Tibial artery (tissue), 4 donors: ENCODE data around the gene ACBD5.

Source experiments
- DNase-seq, 2 donors: peaks; one replicate each; pipeline ENCODE4 v3.0.0-alpha.2; 2019
- H3K27ac ChIP-seq, 2 donors: fragments of 200-600 bp; sonication (generic) in 1 of 2; 1 replicate in 1 of 2; 2 replicates in 1 of 2; pipeline ENCODE4 v1.5.1; 2018 to 2019; ENCODE audit warnings: mild to moderate bottlenecking in 1 of 2
- H3K27me3 ChIP-seq, 2 donors: fragments of 200-600 bp; sonication (generic) in 1 of 2; one replicate each; pipeline versions ENCODE4 v1.5.1 to v1.6.0; 2016 to 2019
- H3K36me3 ChIP-seq, 3 donors: fragments of 200-600 bp; sonication (generic) in 2 of 3; one replicate each; pipeline ENCODE4 v1.5.1; 2016 to 2019; ENCODE audit warnings: mild to moderate bottlenecking in 2 of 3
- H3K4me1 ChIP-seq, 4 donors: fragments of 200-600 bp; sonication (generic) in 2 of 4; 1 replicate in 3 of 4; 2 replicates in 1 of 4; pipeline ENCODE4 v1.5.1; 2016 to 2019
- H3K4me3 ChIP-seq, 2 donors: fragments of 200-600 bp; sonication (generic) in 1 of 2; 1 replicate in 1 of 2; 2 replicates in 1 of 2; pipeline ENCODE4 v1.5.1; 2018 to 2019; ENCODE audit warnings: mild to moderate bottlenecking in 2 of 2
- H3K9me3 ChIP-seq, 3 donors: fragments of 200-600 bp; sonication (generic) in 1 of 3; one replicate each; pipeline ENCODE4 v1.5.1; 2016 to 2019
- CTCF ChIP-seq, 2 experiments: fragments of 200-600 bp in 1 of 2; fragments of 450-650 bp in 1 of 2; IDR thresholded peaks; one replicate each; pipeline ENCODE4 v1.5.1; 2017 to 2019; ENCODE audit warnings: antibody characterized with exemption in 2 of 2, mild to moderate bottlenecking in 1 of 2, moderate library complexity in 1 of 2
- intact Hi-C: fragments of 100-400 bp; cut with DNase I; formaldehyde crosslinking; loops from one replicate; pipeline ENCODE4 v1.15.0; 2023; ENCODE audit warnings: low total_unique reads

Gene ACBD5

DNA sequence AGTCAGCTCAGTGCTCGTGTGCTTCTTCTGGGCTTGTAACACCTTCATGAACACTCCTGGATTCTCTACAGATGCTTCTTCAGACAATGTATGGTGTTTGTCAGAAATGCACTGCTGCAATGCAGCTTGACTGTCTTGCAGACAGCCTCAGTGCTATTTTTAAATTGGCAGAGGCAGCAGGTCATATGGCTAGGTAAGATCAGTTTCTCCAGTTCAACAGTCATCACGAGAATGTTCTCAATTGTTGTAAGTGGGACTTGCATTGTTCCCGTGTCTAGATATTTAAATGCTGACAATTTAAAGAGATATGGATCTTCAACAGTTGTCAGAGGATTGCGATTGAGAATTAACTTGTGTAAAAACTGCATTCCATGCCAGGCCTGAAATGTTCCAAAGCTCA, 7.6 kb upstream of the ACBD5 start:
- DNase-seq, result no peak
- Histone ChIP-seq H3K4me3 (no peak overlapping the region), H3K27ac (no peak overlapping the region), H3K4me1 (peaks cover 0 to 6% (median 4%) of the 10 kb centered on the region in 4 donors), H3K27me3 (peaks cover 0 to 11% of the 10 kb centered on the region in 2 donors), H3K36me3 (no peaks in the 10 kb centered on the region), H3K9me3 (no peaks in the 10 kb centered on the region)
- intact Hi-C loops, result no loop called here
- no peak for TF ChIP-seq CTCF (IDR thresholded peaks at IDR 0.05)

DNA sequence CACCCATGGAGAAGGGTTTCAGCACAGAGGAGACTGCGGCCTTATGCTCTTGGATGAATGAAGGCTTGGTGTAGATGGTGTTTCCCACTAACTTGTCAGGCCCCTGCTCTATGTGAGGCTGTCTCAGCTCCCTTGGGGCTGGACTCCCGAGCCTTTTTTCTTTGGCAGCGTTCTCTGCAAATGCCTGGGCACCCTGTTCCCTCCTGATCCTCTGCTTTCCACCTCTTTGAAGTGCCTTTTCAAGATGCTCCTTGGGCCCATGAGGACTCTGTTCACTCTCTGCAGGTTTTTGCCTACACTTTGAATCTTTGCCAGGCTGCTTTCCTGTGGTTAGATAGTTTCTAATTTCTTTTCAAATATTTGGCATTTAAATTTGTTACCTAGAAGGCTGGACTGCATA, 6.8 kb upstream of the ACBD5 start:
- DNase-seq, result no peak
- Histone ChIP-seq H3K4me1 (peaks cover 0 to 8% (median 4%) of the 10 kb centered on the region in 4 donors), H3K27me3 (peaks cover 0 to 6% of the 10 kb centered on the region in 2 donors), H3K36me3 (no peaks in the 10 kb centered on the region), H3K4me3 (no peak overlapping the region), H3K9me3 (no peaks in the 10 kb centered on the region), H3K27ac (no peak overlapping the region)
- no peak for TF ChIP-seq CTCF (IDR thresholded peaks at IDR 0.05)
- intact Hi-C loops, result no loop called here

GRCh38 chr10:27247006-27247405, 6.4 kb upstream of the ACBD5 start:
- intact Hi-C loops, result no loop called here
- Histone ChIP-seq H3K9me3 (no peaks in the 10 kb centered on the region), H3K27me3 (peaks cover 0 to 3% of the 10 kb centered on the region in 2 donors), H3K4me1 (peaks cover 0 to 8% (median 4%) of the 10 kb centered on the region in 4 donors), H3K36me3 (no peaks in the 10 kb centered on the region), H3K27ac (no peak overlapping the region), H3K4me3 (no peak overlapping the region)
- no peak for DNase-seq
- TF ChIP-seq CTCF (IDR thresholded peaks at IDR 0.05), result no peak

GRCh38 chr10:27245836-27246235, 5.2 kb upstream of the ACBD5 start:
- DNase-seq, result no peak
- Histone ChIP-seq H3K4me1 (peaks cover under 1 to 12% (median 7%) of the 10 kb centered on the region in 4 donors), H3K27me3 (no peaks in the 10 kb centered on the region), H3K27ac (no peak overlapping the region), H3K9me3 (no peaks in the 10 kb centered on the region), H3K4me3 (no peak overlapping the region), H3K36me3 (no peaks in the 10 kb centered on the region)
- intact Hi-C loops, result no loop called here
- TF ChIP-seq CTCF (IDR thresholded peaks at IDR 0.05), result no peak

DNA sequence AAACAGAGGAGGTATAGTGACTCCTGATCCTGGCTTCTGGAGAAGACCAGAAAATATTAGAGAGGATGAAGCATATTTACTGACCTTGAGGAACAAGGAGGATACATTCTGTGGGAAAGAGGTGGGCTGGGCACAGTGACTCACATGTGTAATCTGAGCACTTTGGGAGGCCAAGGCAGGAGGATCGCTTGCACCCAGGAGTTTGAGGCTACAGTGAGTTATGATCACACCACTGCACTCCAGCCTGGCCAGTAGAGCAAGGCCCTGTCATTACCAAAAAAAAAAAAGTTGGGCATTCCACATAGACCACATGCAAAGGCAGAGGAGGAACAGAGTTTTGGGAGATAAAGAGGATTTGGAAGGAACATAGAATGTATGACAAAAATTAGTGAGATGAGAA, 4.4 kb upstream of the ACBD5 start:
- Histone ChIP-seq H3K4me3 (no peak overlapping the region), H3K27me3 (no peaks in the 10 kb centered on the region), H3K27ac (no peak overlapping the region), H3K36me3 (no peaks in the 10 kb centered on the region), H3K4me1 (peaks cover 4 to 12% (median 8%) of the 10 kb centered on the region in 4 donors), H3K9me3 (no peaks in the 10 kb centered on the region)
- no peak for TF ChIP-seq CTCF (IDR thresholded peaks at IDR 0.05)
- no peak for DNase-seq
- intact Hi-C loops, result loop anchor here (5.0 kb wide), 2 partner anchors 88 to 378 kb away; partner anchors contain the start of gene MASTL
